LNCAP (cell line): ENCODE data around the gene BCAS3.

Experiments used
- CTCF ChIP-seq: fragments of 450-650 bp; IDR thresholded peaks from 2 replicates; pipeline ENCODE4 v1.5.1; 2017; ENCODE audit warnings: mild to moderate bottlenecking

The BCAS3 gene

DNA sequence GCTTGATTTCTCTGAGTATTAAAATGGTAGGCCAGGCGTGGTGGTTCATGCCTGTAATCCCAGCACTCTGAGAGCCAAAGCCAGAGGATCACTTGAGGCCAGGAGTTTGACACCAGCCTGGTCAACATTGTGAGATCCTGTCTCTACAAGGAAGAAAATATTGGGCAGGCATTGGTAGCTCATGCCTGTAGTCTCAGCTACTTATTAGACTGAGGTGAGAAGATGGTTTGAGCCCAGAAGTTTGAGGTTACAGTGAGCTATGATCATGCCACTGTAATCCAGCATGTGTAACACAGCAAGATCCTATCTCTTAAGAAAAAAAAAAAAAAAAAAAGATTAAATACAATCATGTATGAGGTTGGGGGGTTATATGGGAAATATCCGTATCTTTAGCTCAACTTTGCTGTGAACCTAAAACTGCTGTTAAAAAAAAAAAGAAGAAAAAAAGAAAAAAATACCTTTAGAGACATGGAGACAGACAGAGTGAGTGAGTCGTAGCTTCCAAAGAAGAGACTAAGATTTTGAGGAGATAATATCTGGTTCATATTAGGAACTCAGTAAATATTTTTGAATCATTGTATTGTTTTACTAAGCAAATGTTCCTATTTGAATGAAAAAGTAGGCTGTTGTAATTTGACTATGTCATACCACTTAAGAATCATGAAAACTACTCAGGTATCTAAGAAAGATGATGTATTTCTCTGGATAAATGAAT, 396.3 kb downstream of the BCAS3 start:
- no peak for TF ChIP-seq CTCF

DNA sequence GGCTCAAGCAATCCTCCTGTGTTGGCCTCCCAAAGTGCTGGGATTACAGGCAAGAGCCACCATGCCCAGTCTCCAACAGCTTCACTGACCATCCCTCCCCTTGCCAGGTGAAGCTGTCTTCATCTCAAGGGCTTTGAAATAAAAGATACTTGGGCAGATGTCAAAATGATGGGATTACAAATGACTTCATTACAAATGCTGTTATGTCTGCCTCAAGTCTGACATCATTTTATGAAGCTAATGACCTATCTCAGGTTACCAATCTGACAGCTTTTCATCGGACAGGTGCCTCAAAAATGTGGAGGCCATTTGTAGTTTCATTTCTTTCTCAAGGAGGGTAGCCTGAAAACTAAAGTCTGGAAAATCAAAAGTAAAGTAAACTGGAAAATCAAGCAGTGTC, 398.3 kb downstream of the BCAS3 start:
- no peak for TF ChIP-seq CTCF

GRCh38 chr17:61076621-61077031, 399.0 kb downstream of the BCAS3 start:
- no peak for TF ChIP-seq CTCF

DNA sequence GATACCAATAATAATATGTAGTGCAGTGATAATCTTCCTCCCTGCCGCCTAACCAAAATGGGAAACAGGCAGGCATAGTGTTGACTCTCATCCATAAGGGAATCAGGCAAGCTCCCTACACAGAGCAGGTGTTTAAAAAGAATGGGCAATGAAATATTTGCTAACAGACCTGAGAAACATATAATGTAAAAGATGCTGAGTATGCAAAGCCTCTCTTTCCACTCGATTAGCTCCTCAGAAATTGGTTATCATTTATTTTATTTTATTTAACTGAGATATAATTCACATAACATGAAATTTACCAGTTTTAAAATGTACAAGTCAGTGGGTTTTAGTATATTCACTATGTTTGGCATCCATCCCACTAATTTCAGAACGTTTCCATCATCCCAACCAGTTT, 404.3 kb downstream of the BCAS3 start:
- no peak for TF ChIP-seq CTCF

- no peak for TF ChIP-seq CTCF
Observed at GRCh38 chr17:61084260-61084659, 406.6 kb downstream of the BCAS3 start.

DNA sequence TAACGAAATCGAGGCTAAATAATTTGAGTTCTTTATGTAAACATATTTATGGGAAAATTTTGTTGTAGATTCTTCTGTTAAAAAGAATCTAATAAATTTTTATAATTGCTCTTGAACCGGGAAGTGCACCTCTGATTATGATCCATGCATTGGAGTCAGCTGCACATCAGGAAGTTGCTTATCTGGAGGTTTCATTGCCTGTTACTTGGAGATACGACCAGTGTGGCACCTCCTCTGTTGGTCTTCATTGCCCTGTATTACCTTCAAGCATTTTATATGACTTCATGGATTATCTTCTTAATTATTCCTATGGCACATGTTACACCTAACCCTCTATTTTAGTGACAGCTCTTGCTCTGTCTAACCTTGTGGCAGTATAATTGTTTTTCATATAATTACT, 409.4 kb downstream of the BCAS3 start:
- TF ChIP-seq CTCF = no peak

DNA sequence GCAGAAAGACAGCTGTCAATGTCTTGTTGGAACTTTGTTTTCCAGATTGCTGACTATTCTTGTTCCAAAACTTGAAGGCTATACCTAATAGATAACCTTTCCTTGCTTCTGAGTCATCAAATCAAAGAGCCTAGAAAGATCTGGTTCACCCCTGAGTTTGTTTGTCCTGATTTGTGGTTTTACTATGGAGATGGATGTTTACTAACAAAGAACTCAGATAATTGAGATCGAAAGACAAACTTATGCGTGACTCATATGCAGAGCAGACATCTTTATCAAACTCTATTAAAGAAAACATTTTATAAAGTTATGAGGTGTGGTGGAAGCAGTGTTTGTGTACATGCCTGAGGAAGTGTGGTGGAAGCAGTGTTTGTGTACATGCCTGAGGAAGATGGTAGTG, 410.9 kb downstream of the BCAS3 start:
- no peak for TF ChIP-seq CTCF

DNA sequence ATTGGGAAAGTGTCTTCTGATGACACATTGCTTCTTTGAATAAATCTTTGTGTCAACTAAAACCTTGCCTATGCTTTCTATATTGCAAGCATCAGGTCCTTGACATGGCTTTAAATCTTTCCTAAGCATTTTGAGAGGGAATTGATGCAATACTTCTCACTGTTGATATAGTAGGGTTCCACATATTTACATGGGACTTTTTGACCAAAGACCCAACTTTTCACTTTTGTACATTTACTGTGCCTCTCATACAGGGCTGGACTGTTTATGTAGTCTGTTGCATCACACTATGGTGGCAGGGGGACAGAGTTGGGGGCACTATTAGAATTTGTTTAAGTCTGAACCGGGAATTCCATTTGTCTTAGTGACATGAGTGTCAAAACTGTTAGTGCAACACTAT, 413.4 kb downstream of the BCAS3 start:
- TF ChIP-seq CTCF = no peak
